ENCODE results near the gene DUSP2.
"Not testable (repeated sequence)": the region's sequence is repeated elsewhere in the genome, so short reads cannot be mapped to it uniquely, and the experiment has no call there.

Gene DUSP2

GRCh38 chr2:96175951-96176350 lies 30.7 kb upstream of the DUSP2 start:
- Histone ChIP-seq H3K9ac (ENCODE audit: low read depth, low read length) (no peak overlapping the region), H3K9me3 (ENCODE audit: insufficient read depth, low read depth, low read length) (no peaks in the 10 kb centered on the region)

GRCh38 chr2:96174251-96175144 lies 29.3 kb upstream of the DUSP2 start:
- no peaks in the 10 kb centered on the region for H3K27me3 ChIP-seq (ENCODE audit: insufficient read depth, low read length)
- peaks cover 5% of the 10 kb centered on the region for H3K9me3 ChIP-seq (ENCODE audit: insufficient read depth, low read depth, low read length)
- H3K4me1 ChIP-seq (ENCODE audit: insufficient read depth, low read length) = no peaks in the 10 kb centered on the region
- H3K27ac ChIP-seq (ENCODE audit: low read length) = no peak overlapping the region
- H3K36me3 ChIP-seq (ENCODE audit: insufficient read depth, low read depth, low read length) = no peaks in the 10 kb centered on the region
- no peak overlapping the region for H3K4me3 ChIP-seq (ENCODE audit: low read length)
- H3K9ac ChIP-seq (ENCODE audit: low read depth, low read length) = no peak overlapping the region

More at GRCh38 chr2:96175951-96176350, 30.7 kb upstream of the DUSP2 start:
- no peak overlapping the region for H3K27ac ChIP-seq (ENCODE audit: low read length)
- no peaks in the 10 kb centered on the region for H3K4me1 ChIP-seq (ENCODE audit: insufficient read depth, low read length)
- no peak overlapping the region for H3K4me3 ChIP-seq (ENCODE audit: low read length)
- H3K27me3 ChIP-seq (ENCODE audit: insufficient read depth, low read length) = no peaks in the 10 kb centered on the region
- no peaks in the 10 kb centered on the region for H3K36me3 ChIP-seq (ENCODE audit: insufficient read depth, low read depth, low read length)

DNA sequence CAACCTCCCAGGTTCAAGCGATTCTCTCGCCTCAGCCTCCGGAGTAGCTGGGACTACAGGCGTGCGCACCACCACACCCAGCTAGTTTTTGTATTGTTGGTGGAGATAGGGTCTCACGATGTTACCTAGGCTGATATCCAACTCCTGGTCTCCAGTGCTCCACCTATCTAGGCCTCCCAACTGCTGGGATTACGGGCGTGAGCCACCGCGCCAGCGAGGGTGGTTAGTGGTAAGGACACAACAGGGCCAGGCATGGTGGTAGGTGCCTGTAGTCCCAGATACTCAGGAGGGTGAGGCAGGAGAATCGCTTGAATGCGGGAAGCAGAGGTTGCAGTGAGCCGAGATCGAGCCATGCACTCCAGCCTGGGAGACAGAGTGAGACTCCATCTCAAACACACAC lies 26.6 kb upstream of the DUSP2 start:
- Histone ChIP-seq H3K9ac (ENCODE audit: low read depth, low read length) (no peak overlapping the region), H3K9me3 (ENCODE audit: insufficient read depth, low read depth, low read length) (peaks cover 5% of the 10 kb centered on the region), H3K36me3 (ENCODE audit: insufficient read depth, low read depth, low read length) (no peaks in the 10 kb centered on the region), H3K4me3 (ENCODE audit: low read length) (no peak overlapping the region), H3K4me1 (ENCODE audit: insufficient read depth, low read length) (no peaks in the 10 kb centered on the region), H3K27ac (ENCODE audit: low read length) (no peak overlapping the region), H3K27me3 (ENCODE audit: insufficient read depth, low read length) (no peaks in the 10 kb centered on the region)

- no peak overlapping the region for H3K27ac ChIP-seq (ENCODE audit: low read length)
- H3K36me3 ChIP-seq (ENCODE audit: insufficient read depth, low read depth, low read length) = no peaks in the 10 kb centered on the region
- H3K9ac ChIP-seq (ENCODE audit: low read depth, low read length) = no peak overlapping the region
- no peak overlapping the region for H3K4me3 ChIP-seq (ENCODE audit: low read length)
- H3K4me1 ChIP-seq (ENCODE audit: insufficient read depth, low read length) = no peaks in the 10 kb centered on the region
- H3K9me3 ChIP-seq (ENCODE audit: insufficient read depth, low read depth, low read length) = peaks cover 5% of the 10 kb centered on the region
- no peaks in the 10 kb centered on the region for H3K27me3 ChIP-seq (ENCODE audit: insufficient read depth, low read length)
Measured at GRCh38 chr2:96170626-96171025, 25.4 kb upstream of the DUSP2 start.

GRCh38 chr2:96169868-96170507 lies 24.7 kb upstream of the DUSP2 start:
- Histone ChIP-seq H3K27me3 (ENCODE audit: insufficient read depth, low read length) (no peaks in the 10 kb centered on the region), H3K4me1 (ENCODE audit: insufficient read depth, low read length) (no peaks in the 10 kb centered on the region), H3K36me3 (ENCODE audit: insufficient read depth, low read depth, low read length) (no peaks in the 10 kb centered on the region), H3K9me3 (ENCODE audit: insufficient read depth, low read depth, low read length) (peaks cover 5% of the 10 kb centered on the region), H3K27ac (ENCODE audit: low read length) (no peak overlapping the region), H3K9ac (ENCODE audit: low read depth, low read length) (no peak overlapping the region), H3K4me3 (ENCODE audit: low read length) (no peak overlapping the region)

DNA sequence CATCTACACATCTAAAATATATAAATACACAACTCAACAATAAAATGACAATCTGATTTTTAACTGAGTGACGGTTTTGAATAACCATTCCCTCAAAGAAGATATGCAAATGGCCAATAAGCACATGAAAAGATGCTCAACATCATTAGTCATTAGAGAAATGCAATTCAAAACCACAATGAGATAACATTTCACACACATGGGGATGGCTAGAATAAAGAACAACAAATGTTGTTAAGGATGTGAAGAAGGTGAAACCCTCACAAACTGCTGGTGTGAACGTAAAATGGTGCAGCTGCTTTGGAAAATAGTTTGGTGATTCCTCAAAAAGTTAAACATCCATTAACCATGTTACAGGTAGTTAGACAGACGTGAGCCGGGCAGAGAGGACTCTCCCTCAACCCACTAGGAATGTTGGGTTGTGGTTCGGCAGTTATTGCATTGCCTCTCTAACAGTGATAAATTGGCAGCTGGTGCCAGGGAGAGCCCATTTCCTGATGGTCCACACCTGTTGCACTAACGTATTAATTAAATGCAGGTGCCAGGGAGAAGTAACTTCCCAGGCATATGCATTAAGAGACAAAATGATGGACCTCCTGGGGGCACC lies 22.3 kb upstream of the DUSP2 start:
- Histone ChIP-seq H3K9ac (ENCODE audit: low read depth, low read length) (no peak overlapping the region), H3K4me3 (ENCODE audit: low read length) (no peak overlapping the region), H3K27ac (ENCODE audit: low read length) (no peak overlapping the region), H3K27me3 (ENCODE audit: insufficient read depth, low read length) (no peaks in the 10 kb centered on the region), H3K36me3 (ENCODE audit: insufficient read depth, low read depth, low read length) (no peaks in the 10 kb centered on the region), H3K4me1 (ENCODE audit: insufficient read depth, low read length) (no peaks in the 10 kb centered on the region), H3K9me3 (ENCODE audit: insufficient read depth, low read depth, low read length) (peaks cover 5% of the 10 kb centered on the region)

GRCh38 chr2:96164459-96165184 lies 19.4 kb upstream of the DUSP2 start:
- Histone ChIP-seq H3K4me1 (ENCODE audit: insufficient read depth, low read length) (no peaks in the 10 kb centered on the region), H3K36me3 (ENCODE audit: insufficient read depth, low read depth, low read length) (no peaks in the 10 kb centered on the region), H3K27me3 (ENCODE audit: insufficient read depth, low read length) (no peaks in the 10 kb centered on the region), H3K4me3 (ENCODE audit: low read length) (no peak overlapping the region), H3K9me3 (ENCODE audit: insufficient read depth, low read depth, low read length) (no peaks in the 10 kb centered on the region), H3K27ac (ENCODE audit: low read length) (no peak overlapping the region), H3K9ac (ENCODE audit: low read depth, low read length) (no peak overlapping the region)

DNA sequence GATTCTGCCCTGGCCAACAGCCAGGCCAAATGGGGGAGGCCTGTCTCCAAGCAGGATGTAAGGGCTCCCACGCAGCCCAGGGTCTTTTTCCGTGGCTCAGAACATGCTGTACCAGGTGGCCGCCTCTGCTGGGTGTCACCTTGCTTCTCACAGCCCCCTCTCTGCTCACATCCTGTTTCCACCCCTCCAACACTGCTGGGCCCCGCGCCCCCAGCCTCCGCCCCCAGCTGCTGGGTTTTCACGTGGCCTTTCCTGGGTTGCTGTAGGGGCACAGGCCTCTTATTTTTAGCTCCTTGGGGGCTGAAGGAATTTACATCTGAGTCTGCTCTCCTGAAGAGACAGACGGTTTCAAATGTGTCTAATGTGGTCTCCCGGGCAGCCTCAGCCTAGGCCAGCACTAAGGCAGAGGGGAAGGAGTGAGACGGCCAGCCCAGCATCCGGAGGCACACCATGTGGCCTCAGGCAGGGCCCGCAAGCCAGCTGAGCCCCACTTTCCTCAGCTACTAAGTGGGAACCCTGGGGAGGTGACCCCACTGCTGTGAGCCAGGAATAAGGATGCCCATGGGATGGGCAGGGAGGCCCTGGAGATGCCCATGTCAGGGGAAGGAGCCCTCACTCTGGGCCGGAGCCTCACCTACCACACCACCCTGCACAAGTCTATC lies 18.7 kb upstream of the DUSP2 start:
- Histone ChIP-seq H3K27ac (ENCODE audit: low read length) (no peak overlapping the region), H3K9ac (ENCODE audit: low read depth, low read length) (no peak overlapping the region), H3K36me3 (ENCODE audit: insufficient read depth, low read depth, low read length) (no peaks in the 10 kb centered on the region), H3K4me1 (ENCODE audit: insufficient read depth, low read length) (no peaks in the 10 kb centered on the region), H3K9me3 (ENCODE audit: insufficient read depth, low read depth, low read length) (no peaks in the 10 kb centered on the region), H3K27me3 (ENCODE audit: insufficient read depth, low read length) (no peaks in the 10 kb centered on the region), H3K4me3 (ENCODE audit: low read length) (no peak overlapping the region)

DNA sequence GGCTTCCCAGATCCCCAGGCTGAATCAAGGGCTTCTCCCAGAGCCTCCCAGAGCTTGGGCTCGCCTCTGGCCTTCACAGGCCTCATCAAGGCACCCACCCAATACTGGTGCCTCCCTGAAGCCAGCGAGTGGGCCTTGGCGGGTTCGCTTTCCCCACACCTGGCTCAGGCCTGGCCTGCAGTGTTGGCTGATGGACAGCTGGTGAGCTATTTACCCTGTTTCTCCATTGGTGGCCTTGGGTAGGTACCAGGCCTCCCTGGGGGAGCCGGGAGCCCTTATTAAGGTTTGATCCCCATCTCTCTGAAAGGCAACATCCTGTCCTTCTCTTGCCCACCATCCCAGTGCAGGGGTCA lies 18.2 kb upstream of the DUSP2 start:
- Histone ChIP-seq H3K27ac (ENCODE audit: low read length) (no peak overlapping the region), H3K27me3 (ENCODE audit: insufficient read depth, low read length) (no peaks in the 10 kb centered on the region), H3K9ac (ENCODE audit: low read depth, low read length) (no peak overlapping the region), H3K36me3 (ENCODE audit: insufficient read depth, low read depth, low read length) (no peaks in the 10 kb centered on the region), H3K9me3 (ENCODE audit: insufficient read depth, low read depth, low read length) (no peaks in the 10 kb centered on the region), H3K4me3 (ENCODE audit: low read length) (no peak overlapping the region), H3K4me1 (ENCODE audit: insufficient read depth, low read length) (no peaks in the 10 kb centered on the region)

GRCh38 chr2:96161898-96162297 lies 16.7 kb upstream of the DUSP2 start:
- Histone ChIP-seq H3K27me3 (ENCODE audit: insufficient read depth, low read length) (no peaks in the 10 kb centered on the region), H3K36me3 (ENCODE audit: insufficient read depth, low read depth, low read length) (no peaks in the 10 kb centered on the region), H3K27ac (ENCODE audit: low read length) (no peak overlapping the region), H3K9me3 (ENCODE audit: insufficient read depth, low read depth, low read length) (no peaks in the 10 kb centered on the region), H3K4me3 (ENCODE audit: low read length) (no peak overlapping the region), H3K4me1 (ENCODE audit: insufficient read depth, low read length) (no peaks in the 10 kb centered on the region), H3K9ac (ENCODE audit: low read depth, low read length) (no peak overlapping the region)

DNA sequence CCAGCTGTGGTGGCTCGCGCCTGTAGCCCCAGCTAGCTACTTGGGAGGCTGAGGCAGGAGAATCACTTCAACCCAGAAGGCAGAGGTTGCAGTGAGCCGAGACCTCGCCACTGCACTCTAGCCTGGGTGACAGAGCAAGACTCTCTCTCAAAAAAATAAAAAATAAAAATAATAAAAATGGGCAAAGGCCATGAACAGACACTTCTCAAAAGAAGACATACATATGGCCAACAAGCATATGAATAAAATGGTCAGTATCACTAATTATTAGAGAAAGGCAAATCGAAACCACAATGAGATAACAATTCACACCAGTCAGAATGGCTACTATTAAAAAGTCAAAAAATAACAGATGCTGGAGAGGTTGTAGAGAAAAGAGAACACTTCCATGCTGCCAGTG lies 15.1 kb upstream of the DUSP2 start:
- H3K27me3 ChIP-seq (ENCODE audit: insufficient read depth, low read length); H3K27ac ChIP-seq (ENCODE audit: low read length); H3K4me3 ChIP-seq (ENCODE audit: low read length); H3K9ac ChIP-seq (ENCODE audit: low read depth, low read length); H3K4me1 ChIP-seq (ENCODE audit: insufficient read depth, low read length); H3K9me3 ChIP-seq (ENCODE audit: insufficient read depth, low read depth, low read length); H3K36me3 ChIP-seq (ENCODE audit: insufficient read depth, low read depth, low read length): not testable (repeated sequence)

Measured in iPS-20b (cell line).